Activated T-helper 1 cell treated with anti-CD3 and anti-CD28 coated beads, Interleukin-12 subunit alpha, Interleukin-12 subunit beta, Interleukin-2, Interleukin-4 antibody, amounts not matched to agents 30 ng/mL and 10 ng/mL and 1 ng/mL, durations not matched to agents 14 hours and 24 hours and 36 hours (primary cell): Measurements from ENCODE around the gene ZFTA. TPM values are rescaled to one million over a fixed set of nuclear protein-coding genes. Genes with fewer than 3 reads are reported as not detected.

Source experiments
- DNase-seq: peaks from one replicate; pipeline ENCODE4 v3.0.0; 2021; ENCODE audit warnings: low spot score
- H3K27ac Mint-ChIP-seq: one replicate; pipeline ENCODE4 v1.8.0; 2021; ENCODE audit warnings: mild to moderate bottlenecking, mixed read lengths
- H3K27me3 Mint-ChIP-seq: one replicate; pipeline ENCODE4 v1.8.0; 2022; ENCODE audit warnings: mild to moderate bottlenecking, moderate library complexity, mixed read lengths; ENCODE audit not compliant: insufficient read depth
- H3K36me3 Mint-ChIP-seq: one replicate; pipeline ENCODE4 v1.8.0; 2021; ENCODE audit warnings: low read depth, mixed read lengths
- H3K4me1 Mint-ChIP-seq: one replicate; pipeline ENCODE4 v1.8.0; 2021; ENCODE audit warnings: low read depth, mixed read lengths
- H3K4me3 Mint-ChIP-seq: one replicate; pipeline ENCODE4 v1.8.0; 2021; ENCODE audit warnings: mild to moderate bottlenecking, moderate library complexity, mixed read lengths
- H3K9me3 Mint-ChIP-seq: one replicate; pipeline ENCODE4 v1.8.0; 2021; ENCODE audit warnings: mixed read lengths
- intact Hi-C: fragments of 100-400 bp; cut with micrococcal nuclease; formaldehyde crosslinking; loops from one replicate; pipeline ENCODE4 v1.15.1; 2024
- total RNA-seq: library from RNA; stranded (reverse); gene quantifications from 2 replicates; pipeline ENCODE4 v1.2.3, GENCODE V29; 2022

ZFTA gene
- total RNA-seq, 1 donor from 2014 or later = 5.3 TPM

GRCh38 chr11:63719987-63720386 lies 48.6 kb downstream of the ZFTA start:
- no peaks in the 10 kb centered on the region for H3K9me3 Mint-ChIP-seq
- DNase-seq = no peak

GRCh38 chr11:63719001-63719400 lies 49.6 kb downstream of the ZFTA start:
- no peak overlapping the region for H3K4me3 Mint-ChIP-seq
- peaks cover 8% of the 10 kb centered on the region for H3K36me3 Mint-ChIP-seq
- intact Hi-C loops = no loop called here
- H3K27ac Mint-ChIP-seq = no peak overlapping the region
- no peaks in the 10 kb centered on the region for H3K4me1 Mint-ChIP-seq
- no peak for DNase-seq
- H3K9me3 Mint-ChIP-seq = no peaks in the 10 kb centered on the region
- H3K27me3 Mint-ChIP-seq = no peaks in the 10 kb centered on the region

More at GRCh38 chr11:63719987-63720386, 48.6 kb downstream of the ZFTA start:
- H3K27ac Mint-ChIP-seq = no peak overlapping the region
- intact Hi-C loops = no loop called here
- H3K36me3 Mint-ChIP-seq = peaks cover 8% of the 10 kb centered on the region
- H3K4me3 Mint-ChIP-seq = no peak overlapping the region
- H3K4me1 Mint-ChIP-seq = no peaks in the 10 kb centered on the region
- H3K27me3 Mint-ChIP-seq = no peaks in the 10 kb centered on the region

Other genes starting within 250 kb of the ZFTA start
- 11.8 and 12.2 TPM in 2 replicates for gene PLAAT4, start 232.0 kb downstream of the ZFTA start, total RNA-seq
- gene PLAAT2, start 205.4 kb downstream of the ZFTA start, total RNA-seq = not detected in 2 replicates
- 2.3 TPM in 2 replicates for gene PLAAT3, start 154.3 kb downstream of the ZFTA start, total RNA-seq
- gene ATL3, start 97.4 kb downstream of the ZFTA start, total RNA-seq = 35.6 and 37.0 TPM in 2 replicates
- gene RTN3, start 87.3 kb downstream of the ZFTA start, total RNA-seq = 52.1 and 54.7 TPM in 2 replicates
- 60.0 and 64.3 TPM in 2 replicates for gene SPINDOC, start 44.7 kb upstream of the ZFTA start, total RNA-seq
- 44.7 and 46.0 TPM in 2 replicates for gene MARK2, start 70.3 kb upstream of the ZFTA start, total RNA-seq
- 0.21 and 0.34 TPM in 2 replicates for gene RCOR2, start 148.4 kb upstream of the ZFTA start, total RNA-seq
- 25.3 and 31.6 TPM in 2 replicates for gene NAA40, start 170.2 kb upstream of the ZFTA start, total RNA-seq
- 289 and 291 TPM in 2 replicates for gene COX8A, start 205.8 kb upstream of the ZFTA start, total RNA-seq
- gene OTUB1, start 217.7 kb upstream of the ZFTA start, total RNA-seq = 104 and 114 TPM in 2 replicates